ENCODE data around the gene IL17C.

DNA sequence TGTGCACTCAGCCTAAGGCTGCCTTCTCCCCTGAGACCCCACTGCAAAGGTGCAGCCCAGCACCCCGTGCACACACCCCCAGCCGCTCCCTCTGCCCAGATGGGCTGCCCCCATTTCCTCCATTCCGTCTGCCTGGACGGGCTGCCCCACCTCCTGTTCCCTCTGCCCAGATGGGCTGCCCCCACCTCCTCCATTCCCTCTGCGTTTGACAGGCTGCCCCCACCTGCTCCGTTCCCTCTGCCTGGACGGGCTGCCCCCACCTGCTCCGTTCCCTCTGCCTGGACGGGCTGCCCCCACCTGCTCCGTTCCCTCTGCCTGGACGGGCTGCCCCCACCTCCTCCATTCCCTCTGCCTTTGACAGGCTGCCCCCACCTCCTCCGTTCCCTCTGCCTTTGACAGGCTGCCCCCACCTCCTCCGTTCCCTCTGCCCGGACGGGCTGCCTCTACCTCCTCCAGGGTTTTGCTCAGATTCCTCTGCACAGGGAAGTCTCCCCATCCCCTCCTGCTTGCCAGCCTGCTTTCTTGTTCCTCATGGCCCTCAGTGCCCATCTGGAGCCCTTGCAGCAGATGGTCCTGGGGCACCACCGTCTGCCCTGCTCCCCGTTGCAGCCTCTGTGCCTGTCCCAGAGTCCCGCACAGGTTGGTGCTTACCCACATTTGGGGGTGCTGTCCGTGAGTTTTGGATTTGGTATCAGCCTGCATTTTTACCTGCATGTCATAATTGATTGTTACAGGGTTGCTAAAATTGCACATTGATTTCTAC is 23.4 kb upstream of the IL17C start:
- TF ChIP-seq, protein P1, sequence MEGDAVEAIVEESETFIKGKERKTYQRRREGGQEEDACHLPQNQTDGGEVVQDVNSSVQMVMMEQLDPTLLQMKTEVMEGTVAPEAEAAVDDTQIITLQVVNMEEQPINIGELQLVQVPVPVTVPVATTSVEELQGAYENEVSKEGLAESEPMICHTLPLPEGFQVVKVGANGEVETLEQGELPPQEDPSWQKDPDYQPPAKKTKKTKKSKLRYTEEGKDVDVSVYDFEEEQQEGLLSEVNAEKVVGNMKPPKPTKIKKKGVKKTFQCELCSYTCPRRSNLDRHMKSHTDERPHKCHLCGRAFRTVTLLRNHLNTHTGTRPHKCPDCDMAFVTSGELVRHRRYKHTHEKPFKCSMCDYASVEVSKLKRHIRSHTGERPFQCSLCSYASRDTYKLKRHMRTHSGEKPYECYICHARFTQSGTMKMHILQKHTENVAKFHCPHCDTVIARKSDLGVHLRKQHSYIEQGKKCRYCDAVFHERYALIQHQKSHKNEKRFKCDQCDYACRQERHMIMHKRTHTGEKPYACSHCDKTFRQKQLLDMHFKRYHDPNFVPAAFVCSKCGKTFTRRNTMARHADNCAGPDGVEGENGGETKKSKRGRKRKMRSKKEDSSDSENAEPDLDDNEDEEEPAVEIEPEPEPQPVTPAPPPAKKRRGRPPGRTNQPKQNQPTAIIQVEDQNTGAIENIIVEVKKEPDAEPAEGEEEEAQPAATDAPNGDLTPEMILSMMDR (IDR thresholded peaks at IDR 0.05; ENCODE audit: insufficient read depth, low read length, poor library complexity, severe bottlenecking): no peak
- TF ChIP-seq EZH2phosphoT487 (conservative IDR thresholded peaks at IDR 0.05; ENCODE audit: low read length): no peak

All from SU-DHL-6 (cell line).